Adrenal gland (tissue), 12 donors: ENCODE measurements around the gene PPP5C. TPM values are rescaled to one million over a fixed set of nuclear protein-coding genes. Genes with fewer than 3 reads are reported as not detected.
"Not testable (repeated sequence)": the region's sequence is repeated elsewhere in the genome, so short reads cannot be mapped to it uniquely, and the experiment has no call there.

ENCODE experiments used
- DNase-seq, 7 donors: peaks; one replicate each; pipeline ENCODE4 v3.0.0-alpha.2; 2019 to 2020
- H3K27ac ChIP-seq, 5 donors: fragments of 200-600 bp; sonication (generic) in 4 of 5; 1 replicate in 3 of 5; 2 replicates in 2 of 5; pipeline versions ENCODE4 v1.5.1 to v1.8.0; 2016 to 2020; ENCODE audit warnings: mild to moderate bottlenecking in 1 of 5
- H3K27me3 ChIP-seq: fragments of 200-600 bp; 2 replicates; pipeline ENCODE4 v1.8.0; 2021
- H3K36me3 ChIP-seq, 2 donors: fragments of 200-600 bp; replicated peaks in 1 of 2; 1 replicate in 1 of 2; 2 replicates in 1 of 2; pipeline versions ENCODE4 v1.5.1 to v1.8.0; 2018 to 2022
- H3K4me1 ChIP-seq, 2 donors: fragments of 200-600 bp; replicated peaks in 1 of 2; 1 replicate in 1 of 2; 2 replicates in 1 of 2; pipeline versions ENCODE4 v1.5.1 to v1.8.0; 2018 to 2021
- H3K4me3 ChIP-seq, 4 donors: fragments of 200-600 bp; sonication (generic) in 3 of 4; one replicate each; pipeline ENCODE4 v1.5.1; 2016 to 2018
- H3K9me3 ChIP-seq, 3 donors: fragments of 200-600 bp; sonication (generic) in 1 of 3; replicated peaks in 1 of 3; 1 replicate in 2 of 3; 2 replicates in 1 of 3; pipeline versions ENCODE4 v1.5.1 to v1.8.0; 2016 to 2021
- CTCF ChIP-seq, 6 experiments: fragments of 450-650 bp in 4 of 6; fragments of 200-600 bp in 2 of 6; sonication (generic) in 1 of 6; IDR thresholded peaks; 1 replicate in 5 of 6; 2 replicates in 1 of 6; pipeline versions ENCODE4 v1.5.1 to v1.8.0; 2016 to 2021; ENCODE audit warnings: antibody characterized with exemption in 6 of 6, mild to moderate bottlenecking in 2 of 6, moderate library complexity in 1 of 6
- POLR2A ChIP-seq, 2 donors: fragments of 450-650 bp; IDR thresholded peaks; one replicate each; pipeline ENCODE4 v1.6.1; 2017; ENCODE audit warnings: antibody characterized with exemption in 2 of 2, mild to moderate bottlenecking in 2 of 2, moderate library complexity in 1 of 2
- WGBS, 4 donors: extraction: QIAGEN DNeasy Blood & Tissue Kit in 2 of 4; methylation state at CpG; one replicate each; pipeline versions ENCODE4 v1.1.5 to v1.1.7; 2013 to 2017; 5-methylcytosine and 5-hydroxymethylcytosine counted together
- intact Hi-C, 2 donors: fragments of 100-400 bp; cut with DNase I; formaldehyde crosslinking; loops; one replicate each; pipeline versions ENCODE4 v1.14.1 to v1.15.0; 2022 to 2023
- polyA plus RNA-seq, 3 donors: library from polyadenylated mRNA; stranded (reverse); fragments of 200-250 nt in 2 of 3; fragments of 350-450 nt in 1 of 3; fragmentation: Illumina TruSeq in 1 of 3; extraction: RNeasy Lipid Tissue Mini Kit (QIAGEN cat#74804) in 1 of 3; gene quantifications; one replicate each; pipeline ENCODE4 v1.2.3, GENCODE V29; 2013 to 2014
- total RNA-seq, 9 donors: library from RNA; depleted of rRNA in 4 of 9; stranded (reverse); fragments of >200 nt in 4 of 9; fragments of 120-200 nt in 1 of 9; fragmentation: NEBNext Ultra II Directional in 1 of 9; extraction: Animal tissue kit (Norgen Biotek cat#: 25700) in 1 of 9; gene quantifications; one replicate each; pipeline versions ENCODE4 v1.1.0 to v1.2.4, GENCODE V29; 2013 to 2023
- donor health status: healthy with polysubstance abuse.
- donor health status: Bipolar disorder and iron deficiency.
- donor health status: DM: yes; HTN: yes; CAD: no.
- donor health status: DM: no; HTN: no; CAD: no.
- donor health status: DM: no; HTN: no; CAD: no.
- donor health status: DM: yes; HTN: yes; CAD: no.

Gene PPP5C
- total and polyA plus RNA-seq, 12 donors = 42.3 to 135 (median 75.1) TPM

- Histone ChIP-seq H3K4me1 (peaks cover 0 to 7% of the 10 kb centered on the region in 2 donors), H3K27ac (peak overlapping the region in 1 of 5 donors; percentile 6), H3K9me3 (no peaks in the 10 kb centered on the region), H3K27me3 (no peaks in the 10 kb centered on the region), H3K4me3 (no peak overlapping the region), H3K36me3 (peaks cover 0 to 29% of the 10 kb centered on the region in 2 donors)
- intact Hi-C loops = loop anchor here in 1 of 2 donors (10.0 kb wide), 1 partner anchor 122 kb away; no protein-coding TSS in a partner anchor
- no peak for TF ChIP-seq CTCF (IDR thresholded peaks at IDR 0.05)
- TF ChIP-seq POLR2A (IDR thresholded peaks at IDR 0.05) = no peak
- DNase-seq = peak in 1 of 7 donors; percentile 5
- WGBS, 4 donors = 53 to 70% (median 58%) methylated on average over 4 of the region's 4 CpGs
Observed at GRCh38 chr19:46392837-46393236, 46.0 kb downstream of the PPP5C start.

- Histone ChIP-seq H3K27ac (no peak overlapping the region), H3K36me3 (peaks cover 0 to 21% of the 10 kb centered on the region in 2 donors), H3K4me1 (peaks cover 0 to under 1% of the 10 kb centered on the region in 2 donors), H3K9me3 (no peaks in the 10 kb centered on the region), H3K4me3 (no peak overlapping the region), H3K27me3 (no peaks in the 10 kb centered on the region)
- TF ChIP-seq CTCF (IDR thresholded peaks at IDR 0.05) = no peak
- no peak for TF ChIP-seq POLR2A (IDR thresholded peaks at IDR 0.05)
- peak in 1 of 7 donors; percentile 20 for DNase-seq
- 75 to 79% (median 76%) methylated on average over 14 to 21 of the region's 21 CpGs for WGBS, 4 donors
- intact Hi-C loops = loop anchor here in 1 of 2 donors (10.0 kb wide), 1 partner anchor 121 kb away; no protein-coding TSS in a partner anchor
Observed at GRCh38 chr19:46393456-46394401, 46.8 kb downstream of the PPP5C start.

- WGBS, 4 donors = 83 to 88% (median 86%) methylated on average over 5 of the region's 5 CpGs
- DNase-seq = peak in 1 of 7 donors; percentile 11
- no peaks in the 10 kb centered on the region for H3K4me1 ChIP-seq
- H3K27me3 ChIP-seq = no peaks in the 10 kb centered on the region
- peaks cover 0 to 17% of the 10 kb centered on the region in 2 donors for H3K36me3 ChIP-seq
- no peak overlapping the region for H3K4me3 ChIP-seq
- TF ChIP-seq CTCF (IDR thresholded peaks at IDR 0.05) (no peak), POLR2A (IDR thresholded peaks at IDR 0.05) (no peak)
- intact Hi-C loops = loop anchor here in 1 of 2 donors (10.0 kb wide), 1 partner anchor 120 kb away; no protein-coding TSS in a partner anchor
- no peaks in the 10 kb centered on the region for H3K9me3 ChIP-seq
- no peak overlapping the region for H3K27ac ChIP-seq
Observed at GRCh38 chr19:46394402-46394797, 47.5 kb downstream of the PPP5C start.

- not testable (repeated sequence) for H3K9me3 ChIP-seq, H3K36me3 ChIP-seq, H3K27ac ChIP-seq, H3K27me3 ChIP-seq, H3K4me1 ChIP-seq, H3K4me3 ChIP-seq
- WGBS, 4 donors = 79 to 90% (median 84%) methylated on average over 12 to 14 of the region's 14 CpGs
- peak in 1 of 7 donors; percentile 16 for DNase-seq
- intact Hi-C loops = loop anchor here (2.0 to 10.0 kb wide), 3 partner anchors 89 to 117 kb away; no protein-coding TSS in a partner anchor
Observed at GRCh38 chr19:46397801-46398479, 51.1 kb downstream of the PPP5C start.
